ENCODE measurements around the gene LAMA2.

DNA sequence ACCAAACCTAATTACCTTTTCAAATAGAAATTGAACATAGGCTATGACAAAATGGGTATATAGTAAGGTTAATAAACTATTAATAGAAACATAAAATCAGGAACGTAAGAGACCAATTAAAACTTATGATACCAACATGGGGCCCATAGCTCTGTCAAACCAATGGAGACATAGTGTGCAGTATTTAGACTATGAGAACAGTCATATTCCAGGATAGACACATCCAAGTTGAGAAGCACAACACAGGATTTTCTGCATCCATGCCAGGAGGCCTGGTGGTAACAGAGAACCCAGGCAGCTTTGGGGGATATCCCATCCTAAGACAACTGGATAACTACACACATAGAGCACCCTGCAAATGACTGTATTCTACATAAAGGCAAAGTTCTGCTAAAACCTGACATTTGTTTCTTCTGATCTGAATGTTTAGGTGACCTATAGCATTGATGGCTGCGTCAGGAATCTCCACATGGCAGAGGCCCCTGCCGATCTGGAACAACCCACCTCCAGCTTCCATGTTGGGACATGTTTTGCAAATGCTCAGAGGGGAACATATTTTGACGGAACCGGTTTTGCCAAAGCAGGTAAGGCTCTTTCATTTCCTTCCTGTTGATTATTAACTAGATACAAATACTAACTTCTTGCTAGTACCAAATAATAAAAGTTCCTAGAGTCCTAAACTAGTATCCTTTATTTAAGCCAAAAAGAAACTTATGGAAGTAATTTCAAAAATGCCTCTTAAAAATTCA lies 624.3 kb downstream of the LAMA2 start:
- TF ChIP-seq POLR2AphosphoS5 (IDR thresholded peaks at IDR 0.05) = no peak
- TF ChIP-seq, protein P1, sequence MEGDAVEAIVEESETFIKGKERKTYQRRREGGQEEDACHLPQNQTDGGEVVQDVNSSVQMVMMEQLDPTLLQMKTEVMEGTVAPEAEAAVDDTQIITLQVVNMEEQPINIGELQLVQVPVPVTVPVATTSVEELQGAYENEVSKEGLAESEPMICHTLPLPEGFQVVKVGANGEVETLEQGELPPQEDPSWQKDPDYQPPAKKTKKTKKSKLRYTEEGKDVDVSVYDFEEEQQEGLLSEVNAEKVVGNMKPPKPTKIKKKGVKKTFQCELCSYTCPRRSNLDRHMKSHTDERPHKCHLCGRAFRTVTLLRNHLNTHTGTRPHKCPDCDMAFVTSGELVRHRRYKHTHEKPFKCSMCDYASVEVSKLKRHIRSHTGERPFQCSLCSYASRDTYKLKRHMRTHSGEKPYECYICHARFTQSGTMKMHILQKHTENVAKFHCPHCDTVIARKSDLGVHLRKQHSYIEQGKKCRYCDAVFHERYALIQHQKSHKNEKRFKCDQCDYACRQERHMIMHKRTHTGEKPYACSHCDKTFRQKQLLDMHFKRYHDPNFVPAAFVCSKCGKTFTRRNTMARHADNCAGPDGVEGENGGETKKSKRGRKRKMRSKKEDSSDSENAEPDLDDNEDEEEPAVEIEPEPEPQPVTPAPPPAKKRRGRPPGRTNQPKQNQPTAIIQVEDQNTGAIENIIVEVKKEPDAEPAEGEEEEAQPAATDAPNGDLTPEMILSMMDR (IDR thresholded peaks at IDR 0.05) = no peak

Measured in sigmoid colon (tissue), 4 donors.